ENCODE measurements around the gene GPR35.

DNA sequence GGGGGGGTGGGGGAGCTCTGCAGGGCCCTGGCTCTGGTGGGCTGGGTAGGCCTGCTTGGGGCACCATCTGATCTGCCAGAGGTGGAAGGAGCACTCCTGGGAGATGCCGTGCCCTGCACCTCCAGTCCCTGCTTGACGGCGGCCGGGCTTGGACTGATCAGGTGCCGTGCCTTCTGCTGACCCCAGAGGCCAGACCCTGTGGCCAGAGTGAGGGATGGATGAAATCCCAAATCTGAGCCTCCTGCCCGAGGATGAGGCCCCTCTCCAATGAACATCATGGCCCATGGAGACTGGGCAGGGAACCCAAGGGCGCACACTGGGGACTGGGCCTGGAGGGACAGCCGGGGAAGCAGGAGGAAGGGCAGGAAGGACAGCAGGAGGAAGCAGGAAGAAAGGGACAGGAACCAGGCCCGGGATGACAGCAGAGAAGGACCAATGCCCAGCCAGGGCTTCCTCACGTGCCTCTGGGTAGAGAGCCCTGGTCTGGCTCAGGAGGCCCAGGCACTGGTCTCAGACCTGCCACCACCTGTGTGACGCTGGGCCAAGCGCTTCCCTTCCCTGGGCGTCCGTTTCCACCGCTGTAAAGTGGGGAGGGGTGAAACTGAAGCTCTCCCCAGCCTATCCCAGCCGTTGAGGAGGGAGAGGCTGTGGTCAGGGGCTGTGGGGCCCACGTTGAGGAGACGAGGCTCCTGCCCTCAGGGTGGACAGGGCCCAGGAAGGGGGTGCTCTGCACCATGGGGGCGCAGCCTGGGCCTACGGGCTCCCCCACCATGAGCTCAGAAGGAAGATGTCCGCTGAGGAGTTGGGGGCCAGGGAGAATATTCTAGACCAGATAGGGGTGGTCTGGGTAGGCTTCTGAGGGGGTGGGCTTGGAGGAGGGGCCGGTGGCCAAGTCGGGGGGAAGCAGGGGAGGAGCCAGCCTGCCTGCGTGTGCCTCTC is 1.0 kb upstream of the GPR35 start:
- TF ChIP-seq CTCF (IDR thresholded peaks at IDR 0.05) (no peak), EZH2 (IDR thresholded peaks at IDR 0.05) (no peak)
